ENCODE data around the gene NANOS3. TPM values are rescaled to one million over a fixed set of nuclear protein-coding genes. Genes with fewer than 3 reads are reported as not detected.

NANOS3 gene
- total RNA-seq, 1 experiment from 2014 or later: not detected

- no peaks in the 10 kb centered on the region for H3K27me3 ChIP-seq (ENCODE audit: insufficient read depth, low read length)
- H3K4me1 ChIP-seq (ENCODE audit: control insufficient read depth in 1 of 2, insufficient read depth in 2 of 2, low read length in 2 of 2): peaks cover 22 to 35% of the 10 kb centered on the region in 2 experiments
- no peak for ATAC-seq
- CTCF ChIA-PET: no interaction called here
- no peaks in the 10 kb centered on the region for H3K9me3 ChIP-seq (ENCODE audit: control insufficient read depth in 1 of 2, insufficient read depth in 1 of 2, low read depth in 1 of 2, low read length in 2 of 2)
- RAD21 ChIA-PET (ENCODE audit: low non-redundant PET in 1 of 2, low total read pairs in 2 of 2, uncharacterized antibody in 2 of 2, unreplicated experiment in 2 of 2): no interaction called here
- H3K4me3 ChIP-seq (replicated peaks in 1 of 2; ENCODE audit: low read depth in 1 of 2, low read length in 2 of 2): no peak overlapping the region
- POLR2A ChIA-PET: interaction anchor here (0.7 kb wide), 1 partner anchor 33 kb away, joined by 3 read pairs; no protein-coding TSS in a partner anchor
- H3K4me2 ChIP-seq (ENCODE audit: low read length): no peak overlapping the region
- no peak for DNase-seq (ENCODE audit: low read depth, low spot score)
- H3K9me2 ChIP-seq (ENCODE audit: insufficient read depth): no peaks in the 10 kb centered on the region
- no peak overlapping the region for H3K27ac ChIP-seq (ENCODE audit: low read depth, low read length)
- H3K36me3 ChIP-seq (ENCODE audit: control insufficient read depth in 1 of 2, insufficient read depth in 2 of 2, low read length in 2 of 2): no peaks in the 10 kb centered on the region
- no peak for TF ChIP-seq EZH2phosphoT487 (IDR thresholded peaks at IDR 0.05; ENCODE audit: borderline replicate concordance)
- TF ChIP-seq ZFX (IDR thresholded peaks at IDR 0.05): no peak
- no peak for TF ChIP-seq SP1 (IDR thresholded peaks at IDR 0.05; ENCODE audit: low read depth)
- TF ChIP-seq ATF3 (IDR thresholded peaks at IDR 0.05): no peak
- no peak for TF ChIP-seq CEBPB (IDR thresholded peaks at IDR 0.05; ENCODE audit: low read depth)
- TF ChIP-seq TCF7L2 (IDR thresholded peaks at IDR 0.05; ENCODE audit: borderline replicate concordance, extremely low read depth, insufficient read depth, insufficient read length): no peak
- no peak for TF ChIP-seq POLR2A (IDR thresholded peaks at IDR 0.05; ENCODE audit: borderline replicate concordance, extremely low read depth, insufficient read depth, insufficient read length)
- TF ChIP-seq CBX3 (IDR thresholded peaks at IDR 0.05; ENCODE audit: low read depth): no peak
- no peak for TF ChIP-seq FOSL1 (IDR thresholded peaks at IDR 0.05; ENCODE audit: low read depth)
- TF ChIP-seq EGR1 (IDR thresholded peaks at IDR 0.05; ENCODE audit: low read depth): no peak
- TF ChIP-seq REST (IDR thresholded peaks at IDR 0.05; ENCODE audit: low read depth): no peak
- TF ChIP-seq MAX (IDR thresholded peaks at IDR 0.05): no peak
- no peak for TF ChIP-seq EZH2 (IDR thresholded peaks at IDR 0.05)
- no peak for TF ChIP-seq ZNF274 (IDR thresholded peaks at IDR 0.05; ENCODE audit: low read depth, low read length)
- TF ChIP-seq POLR2AphosphoS5 (IDR thresholded peaks at IDR 0.05; ENCODE audit: low read depth, low read length): no peak
- no peak for TF ChIP-seq ELF1 (IDR thresholded peaks at IDR 0.05; ENCODE audit: borderline replicate concordance, low read depth)
- TF ChIP-seq ZBTB33 (IDR thresholded peaks at IDR 0.05; ENCODE audit: extremely low read depth, insufficient replicate concordance, low read length): no peak
- TF ChIP-seq JUND (IDR thresholded peaks at IDR 0.05): no peak
- TF ChIP-seq YY1 (IDR thresholded peaks at IDR 0.05; ENCODE audit: extremely low read depth, insufficient replicate concordance, low read depth, low read length): no peak
- H2AFZ ChIP-seq (ENCODE audit: low read depth, low read length, poor library complexity, severe bottlenecking): no peak overlapping the region
- H3K79me2 ChIP-seq (ENCODE audit: insufficient read depth, low read length): no peaks in the 10 kb centered on the region
- intact Hi-C loops (cut with micrococcal nuclease): no loop called here
- no TSS peak for BruUV-seq (replicated peaks)
- H3K9ac ChIP-seq (ENCODE audit: low read length): no peak overlapping the region
- H4K20me1 ChIP-seq (ENCODE audit: insufficient read depth): no peaks in the 10 kb centered on the region
These were observed 8.3 kb upstream of the NANOS3 start for GRCh38 chr19:13868663-13869062.
